GM19372 (cell line): ENCODE results near the gene ULBP3.
"Not testable (repeated sequence)": the region's sequence is repeated elsewhere in the genome, so short reads cannot be mapped to it uniquely, and the experiment has no call there.

ENCODE experiments used
- ATAC-seq: cut with Tn5 transposase; IDR thresholded peaks from one replicate; pipeline ENCODE4 v1.9.1; 2021; ENCODE audit warnings: mild to moderate bottlenecking, low read depth, moderate library complexity; ENCODE audit not compliant: unreplicated experiment

ULBP3 gene

DNA sequence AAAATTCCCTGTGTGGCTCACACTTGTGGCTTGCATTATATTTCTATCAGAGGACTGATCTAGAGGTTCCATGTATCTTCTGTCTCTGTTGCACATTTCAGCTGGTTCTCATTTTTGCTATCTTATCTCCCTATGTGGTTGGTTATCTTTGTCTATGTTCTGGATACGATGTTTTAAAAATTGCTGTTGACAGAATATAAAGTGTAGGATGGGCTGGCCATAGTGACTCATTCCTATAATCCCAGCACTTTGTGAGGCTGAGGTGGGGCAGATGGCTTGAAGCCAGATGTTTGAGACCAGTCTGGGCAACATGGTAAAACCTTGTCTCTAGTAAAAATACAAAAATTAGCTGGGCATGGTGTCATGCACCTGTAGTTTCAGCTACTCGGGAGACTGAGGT, 9.9 kb upstream of the ULBP3 start:
- ATAC-seq, result no peak

DNA sequence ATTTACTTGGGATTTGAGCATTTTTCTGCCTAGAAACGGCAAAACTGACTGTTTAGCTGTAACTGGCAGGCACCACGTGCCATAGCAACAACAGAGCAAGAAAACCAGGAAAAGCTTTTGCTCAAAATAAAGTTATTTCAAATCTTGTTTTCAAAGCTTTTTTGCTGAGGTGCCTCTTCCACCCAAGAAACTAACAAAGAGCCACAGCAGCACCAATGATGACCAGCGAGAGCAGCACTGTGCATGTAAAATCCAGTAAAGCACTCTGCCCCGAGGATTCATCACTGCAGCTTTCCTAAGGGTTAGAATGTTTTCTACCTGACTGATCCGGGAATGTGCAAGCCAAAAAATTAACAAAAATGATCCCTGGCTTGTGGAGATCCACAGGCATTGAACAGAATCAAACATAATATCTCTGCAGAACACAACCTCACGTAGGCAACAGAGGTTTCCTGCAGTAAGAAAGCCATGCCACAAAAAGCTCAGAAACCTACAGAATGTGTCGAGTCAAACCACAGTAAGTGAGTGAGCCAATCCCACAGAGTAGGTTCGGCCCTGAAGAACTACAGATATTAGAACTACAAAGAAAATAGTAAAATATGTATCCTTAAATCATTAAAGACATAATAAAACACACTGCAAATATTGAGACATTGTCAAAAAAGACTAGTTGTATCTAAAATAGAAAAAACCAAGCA, 7.4 kb upstream of the ULBP3 start:
- ATAC-seq, result no peak

DNA sequence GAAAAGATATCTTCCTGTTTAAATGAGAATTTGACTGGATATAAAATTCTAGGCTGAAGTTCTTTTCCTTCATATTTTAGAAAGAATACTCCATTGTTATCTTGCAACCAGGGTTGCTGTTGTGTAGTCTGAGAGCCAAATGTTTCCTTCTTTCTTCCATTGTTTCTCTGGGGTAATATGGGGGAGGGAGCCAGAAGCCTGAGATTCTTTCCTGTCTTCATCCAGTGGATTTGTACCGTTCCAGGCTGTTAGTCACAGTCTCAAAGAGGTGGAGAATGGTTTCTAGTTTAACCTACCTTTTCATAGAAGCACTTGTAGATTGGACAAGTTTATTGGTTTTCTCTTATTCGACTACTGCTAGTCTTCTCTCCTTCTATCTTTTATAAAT, 6.1 kb upstream of the ULBP3 start:
- ATAC-seq, result no peak

DNA sequence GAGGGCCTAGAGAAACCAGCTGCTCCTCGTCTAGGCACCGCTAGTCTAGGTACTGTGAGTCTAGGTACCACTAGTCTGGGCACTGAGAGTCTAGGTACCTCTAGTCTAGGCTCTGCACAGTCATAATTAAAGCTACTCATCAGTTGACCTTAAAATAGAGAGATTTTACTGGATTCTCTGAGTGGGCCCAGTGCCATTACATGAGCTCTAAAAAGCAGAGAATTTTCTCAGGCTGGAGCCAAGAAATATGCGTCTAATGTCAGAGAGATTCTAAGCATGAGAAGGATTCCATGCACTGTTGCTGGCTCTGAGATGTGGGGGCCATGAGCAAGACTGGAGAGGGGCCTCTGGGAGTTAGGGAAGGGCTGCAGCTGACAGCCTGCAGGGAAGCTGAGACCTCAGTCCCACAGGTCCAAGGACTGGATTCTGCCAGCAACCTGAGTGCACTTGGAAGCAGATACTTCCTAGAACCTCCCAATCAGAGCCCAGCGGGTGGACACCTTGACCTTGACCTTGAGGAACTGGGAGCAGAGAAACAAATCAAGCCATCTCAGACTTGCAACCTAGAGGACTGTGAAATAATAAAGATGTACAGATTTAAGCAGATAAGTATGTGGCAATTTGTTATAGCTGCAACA, 5.6 kb upstream of the ULBP3 start:
- ATAC-seq, result not testable (repeated sequence)

DNA sequence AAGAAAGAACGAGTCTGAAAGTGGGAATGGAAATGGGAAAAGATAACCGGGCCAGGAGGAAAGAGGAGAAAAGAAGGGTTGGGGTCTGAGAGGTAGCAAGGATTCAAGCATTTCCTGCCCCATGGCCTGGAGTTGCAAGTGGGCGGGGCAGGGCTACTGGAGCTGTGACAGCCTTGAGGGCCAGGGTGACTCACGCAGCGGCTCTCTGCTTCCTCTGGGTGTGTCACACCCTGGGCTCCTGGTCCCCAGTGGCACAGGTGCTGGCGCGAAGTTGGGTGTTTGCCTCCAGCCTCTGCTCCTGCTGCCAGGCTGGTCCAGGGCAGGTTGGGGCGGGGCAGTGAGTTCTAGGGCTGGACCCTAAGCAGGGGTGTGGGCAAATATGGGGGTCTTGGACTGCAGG, 3.3 kb upstream of the ULBP3 start:
- ATAC-seq, result no peak

DNA sequence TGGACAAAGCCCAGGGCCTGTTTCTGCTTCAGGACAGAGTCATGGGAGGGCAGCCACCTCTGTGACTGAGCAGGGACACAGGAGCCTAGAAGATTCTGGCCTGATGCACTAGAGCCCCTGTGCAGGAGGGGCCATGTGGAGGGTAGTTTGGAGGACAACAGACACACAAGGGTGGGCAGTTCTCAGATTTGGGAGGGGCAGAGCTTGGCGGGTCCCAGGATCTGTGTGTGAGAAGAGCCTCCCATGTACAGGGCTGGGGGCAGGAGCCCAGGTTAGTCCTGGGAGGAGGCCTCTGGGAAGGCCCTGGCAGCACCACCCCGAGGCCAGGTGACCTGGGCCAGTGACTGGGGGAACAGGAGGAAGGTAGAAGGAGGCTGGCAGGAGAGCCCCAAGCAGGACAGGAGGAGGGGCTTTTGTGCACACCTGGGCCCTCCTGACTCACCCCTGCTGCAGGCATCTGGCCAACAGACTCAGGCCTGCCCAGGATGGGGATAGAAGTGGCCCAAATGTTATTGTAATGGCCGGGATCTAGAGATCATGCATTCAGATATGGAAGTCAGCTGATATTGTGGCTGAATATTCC, 1.4 kb upstream of the ULBP3 start:
- ATAC-seq, result no peak

DNA sequence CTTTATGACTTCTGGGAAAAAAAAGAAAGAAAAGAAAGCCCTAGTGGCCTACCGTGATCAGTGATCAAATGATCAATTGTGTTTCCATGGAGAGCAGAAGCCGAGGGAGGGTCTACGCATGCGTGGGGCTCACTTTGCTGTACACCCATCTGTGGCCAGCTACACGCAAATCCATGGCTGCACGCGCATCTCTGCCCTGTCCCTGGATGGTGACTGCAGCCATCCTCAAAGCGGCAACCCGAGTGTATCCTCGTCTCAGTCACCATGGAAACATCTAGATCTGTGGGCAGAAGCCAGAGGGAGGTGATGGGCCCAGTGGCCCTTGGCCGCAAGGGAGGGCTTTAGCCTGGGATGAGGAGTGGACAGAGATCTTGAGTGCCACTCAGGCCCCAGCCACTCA, 785 bp upstream of the ULBP3 start:
- no peak for ATAC-seq

DNA sequence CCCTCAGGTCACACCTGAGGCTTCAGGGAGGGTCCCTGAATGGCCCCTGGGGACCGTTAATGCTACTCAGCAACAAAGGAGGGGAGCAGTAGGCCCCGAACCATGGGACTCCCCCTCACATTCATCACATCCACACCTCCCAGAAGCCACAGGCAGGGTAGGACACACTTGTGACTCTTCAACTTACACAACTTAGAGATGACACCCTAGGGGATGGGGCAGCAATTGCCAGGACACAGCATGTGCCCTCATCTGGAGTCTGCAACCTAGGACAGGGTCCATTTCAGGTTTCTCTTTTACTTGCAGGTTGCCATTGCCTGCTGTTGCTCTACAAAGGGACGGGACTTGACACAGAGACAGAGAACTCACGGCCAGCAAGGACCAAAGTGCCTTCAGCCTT, 770 bp downstream of the ULBP3 start:
- ATAC-seq, result no peak

DNA sequence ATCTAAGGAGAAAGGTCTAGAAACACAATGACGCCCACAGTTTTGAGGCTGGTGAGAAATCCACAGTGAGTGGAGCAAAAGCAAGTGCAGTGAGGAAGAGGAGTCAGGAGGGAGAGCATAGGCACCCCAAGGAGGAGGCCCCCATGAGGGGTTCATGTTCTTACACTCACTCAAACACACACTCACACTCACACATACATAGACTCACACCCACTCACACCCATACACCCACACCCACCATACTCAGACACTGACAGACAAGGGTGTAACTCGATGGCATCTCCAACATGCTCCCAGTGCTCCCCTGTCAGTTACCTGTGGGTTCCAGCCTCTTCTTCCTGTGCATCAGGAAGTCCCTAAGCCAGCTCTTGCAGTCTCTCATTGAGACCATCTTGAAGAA, 3.8 kb downstream of the ULBP3 start:
- ATAC-seq, result no peak

DNA sequence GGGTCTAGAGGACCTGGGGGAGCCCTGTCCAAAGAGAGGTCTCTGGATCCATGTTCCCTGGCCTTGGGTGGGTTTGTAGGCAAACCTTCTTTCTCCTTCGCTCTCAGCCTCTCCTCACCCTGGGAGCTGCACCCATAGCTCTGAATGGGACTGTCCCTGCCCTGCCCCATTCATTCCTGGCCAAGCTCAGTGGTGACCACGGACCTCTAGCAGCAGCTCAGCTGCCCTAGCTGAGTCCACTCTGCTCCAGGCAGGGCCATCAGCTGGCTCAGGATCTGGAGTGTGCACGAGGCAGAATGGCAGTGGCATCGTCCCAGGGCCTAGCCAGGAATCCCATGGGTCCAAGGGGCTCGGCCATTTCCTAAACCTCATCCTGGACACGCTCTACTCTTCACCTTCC, 5.3 kb downstream of the ULBP3 start:
- ATAC-seq, result no peak

DNA sequence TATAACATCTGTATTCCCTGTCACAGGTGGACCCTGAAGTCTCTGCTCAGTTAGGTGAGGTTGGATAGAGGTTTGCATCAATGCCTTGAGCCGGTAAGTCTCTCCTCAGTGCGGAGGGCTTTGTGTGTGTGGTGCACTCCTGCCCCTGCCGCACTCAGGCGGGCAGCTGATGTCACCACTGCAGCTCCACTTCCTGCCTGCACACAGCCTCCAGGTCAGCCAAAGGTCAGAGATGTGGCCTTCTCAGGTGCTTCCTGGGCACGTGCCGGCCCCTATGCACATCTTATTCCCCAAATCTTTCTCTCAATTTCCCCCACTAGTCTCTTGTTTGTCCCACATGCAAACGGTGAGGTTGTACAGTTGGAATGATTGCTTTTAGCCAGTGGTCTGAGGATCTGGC, 8.9 kb downstream of the ULBP3 start:
- ATAC-seq, result not testable (repeated sequence)

DNA sequence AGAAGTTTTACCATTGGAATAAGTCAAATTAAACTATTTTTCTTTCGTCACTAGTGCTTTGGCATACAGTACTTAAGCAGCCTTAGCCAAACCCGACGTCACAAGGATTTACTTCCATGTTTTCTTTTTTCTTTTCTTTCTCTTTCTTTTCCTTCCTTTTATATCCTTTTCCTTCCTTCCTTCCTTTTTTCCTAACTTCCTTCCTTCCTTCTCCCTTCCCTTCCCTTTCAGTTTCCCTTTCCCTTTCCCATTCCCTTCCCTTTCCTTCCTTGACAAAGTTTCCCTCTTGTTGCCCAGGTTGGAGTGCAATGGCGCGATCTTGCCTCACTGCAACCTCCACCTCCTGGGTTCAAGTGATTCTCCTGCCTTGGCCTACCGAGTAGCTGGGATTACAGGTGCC, 9.9 kb downstream of the ULBP3 start:
- no peak for ATAC-seq

DNA sequence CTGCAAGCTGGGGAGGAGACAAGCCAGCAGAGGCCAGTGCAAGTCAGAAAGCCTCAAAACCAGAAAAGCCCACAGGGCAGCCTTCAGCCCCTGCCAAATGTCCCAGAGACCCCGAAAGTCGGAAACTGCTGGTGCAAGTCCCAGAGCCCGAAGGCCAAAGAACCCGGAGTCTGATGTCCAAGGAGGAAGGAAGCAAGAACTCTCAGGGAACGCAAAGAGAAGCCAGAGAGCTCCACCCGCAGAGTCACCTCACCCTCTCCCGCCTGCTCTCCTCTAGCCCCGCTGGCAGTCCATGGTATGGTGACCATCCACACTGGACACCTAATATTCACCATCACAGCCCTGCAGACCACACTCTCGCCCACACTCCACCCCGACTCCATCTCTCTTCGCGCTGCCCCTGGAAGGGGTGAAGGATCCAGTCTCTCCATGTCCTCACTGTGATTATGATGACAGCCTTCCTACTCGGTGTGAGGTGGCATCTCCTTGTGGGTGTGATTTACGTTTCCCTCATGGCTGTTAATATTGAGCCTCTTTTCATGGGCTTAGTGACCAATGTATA, 10.6 kb downstream of the ULBP3 start:
- no peak for ATAC-seq

DNA sequence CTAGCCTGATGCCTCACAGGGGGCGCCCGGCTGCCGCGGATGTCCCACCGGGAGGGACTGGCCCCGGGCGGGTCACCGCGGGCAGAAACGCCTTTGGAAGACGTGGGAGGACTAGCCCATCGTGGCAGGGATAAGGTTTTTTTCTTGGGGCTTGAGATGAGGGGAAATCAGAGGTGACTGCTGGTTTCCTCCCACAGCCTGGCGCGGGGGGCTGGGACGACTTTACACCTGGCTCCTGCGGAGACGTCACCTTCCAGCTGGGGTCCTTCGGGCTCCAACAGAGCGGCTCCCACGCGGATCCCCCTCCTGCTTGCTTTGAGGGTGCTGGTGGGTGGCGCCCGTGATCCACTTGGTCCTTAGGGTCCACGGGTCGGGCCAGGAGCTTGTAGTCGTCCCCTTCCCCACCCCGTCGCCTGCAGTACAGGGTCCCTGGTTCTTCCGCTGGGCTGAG, 11.4 kb downstream of the ULBP3 start:
- no peak for ATAC-seq

DNA sequence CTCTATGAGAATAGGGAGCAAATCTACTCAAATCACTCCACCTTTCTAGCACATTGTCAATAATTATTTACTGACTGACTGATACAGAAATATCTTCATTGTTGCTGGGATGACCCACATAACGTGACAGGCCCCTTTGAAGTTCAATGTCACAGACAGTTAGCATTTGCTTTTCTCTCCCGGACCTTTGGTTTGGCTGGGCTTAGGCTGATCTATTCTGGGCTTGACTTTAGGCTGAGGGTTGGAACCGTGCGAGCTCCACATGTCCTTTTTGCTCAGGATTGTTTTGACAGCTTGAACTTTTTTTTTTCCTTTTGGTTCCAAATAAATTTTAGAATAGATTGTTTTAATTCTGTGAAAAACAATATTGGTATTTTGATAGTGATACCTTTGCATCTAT, 12.0 kb downstream of the ULBP3 start:
- ATAC-seq, result no peak

DNA sequence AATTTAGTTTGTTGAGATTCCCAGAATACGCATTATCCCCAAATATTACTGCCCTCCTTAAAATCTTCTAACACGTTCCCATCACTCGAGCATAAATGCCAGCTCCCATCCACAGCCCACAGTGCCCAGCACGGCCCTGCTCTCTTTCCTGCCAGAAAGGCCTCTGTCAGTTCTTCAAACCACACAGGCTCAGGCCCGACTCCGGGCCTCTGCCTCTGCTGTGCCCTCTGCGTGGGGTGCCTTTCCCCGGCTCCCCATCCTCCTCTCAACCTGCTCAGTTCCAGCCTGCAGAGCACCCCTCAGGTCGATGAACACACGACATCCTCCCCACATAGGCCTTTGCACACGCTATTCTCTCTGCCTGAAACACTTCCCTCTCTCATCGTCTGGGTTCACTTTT, 12.8 kb downstream of the ULBP3 start:
- no peak for ATAC-seq

DNA sequence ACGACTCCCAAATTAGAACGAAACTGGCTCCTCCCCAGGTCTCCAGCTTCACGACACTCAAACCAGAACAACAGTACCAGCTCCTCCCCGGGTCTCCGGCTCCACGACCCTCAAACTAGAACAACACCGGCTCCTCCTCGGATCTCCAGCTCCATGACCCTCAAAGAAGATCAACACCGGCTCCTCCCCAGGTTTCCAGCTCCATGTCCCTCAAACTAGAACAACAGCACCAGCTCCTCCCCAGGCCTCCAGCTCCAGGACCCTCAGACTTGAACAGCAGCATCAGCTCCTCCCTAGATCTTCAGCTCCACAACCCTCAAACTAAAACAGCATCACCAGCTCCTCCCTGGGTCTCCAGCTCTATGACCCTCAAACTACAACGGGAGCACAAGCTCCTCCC, 13.8 kb downstream of the ULBP3 start:
- no peak for ATAC-seq

DNA sequence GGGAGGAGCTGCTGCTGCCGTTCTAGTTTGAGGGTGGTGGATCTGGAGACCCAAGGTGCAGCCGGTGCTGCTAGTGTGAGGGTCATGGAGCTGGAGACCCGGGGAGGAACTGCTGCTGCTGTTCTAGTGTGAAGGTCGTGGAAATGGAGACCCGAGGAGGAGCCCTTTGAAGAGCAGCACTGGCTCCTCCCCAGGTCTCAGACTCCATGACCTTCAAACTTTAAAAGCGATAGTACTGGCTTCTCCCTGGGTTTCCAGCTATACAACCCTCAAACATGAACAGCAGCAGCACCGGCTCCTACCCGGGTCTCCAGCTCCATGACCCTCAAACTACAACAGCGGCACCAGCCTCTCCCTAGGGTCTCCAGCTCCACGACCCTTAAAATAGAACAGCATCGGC, 15.5 kb downstream of the ULBP3 start:
- no peak for ATAC-seq

DNA sequence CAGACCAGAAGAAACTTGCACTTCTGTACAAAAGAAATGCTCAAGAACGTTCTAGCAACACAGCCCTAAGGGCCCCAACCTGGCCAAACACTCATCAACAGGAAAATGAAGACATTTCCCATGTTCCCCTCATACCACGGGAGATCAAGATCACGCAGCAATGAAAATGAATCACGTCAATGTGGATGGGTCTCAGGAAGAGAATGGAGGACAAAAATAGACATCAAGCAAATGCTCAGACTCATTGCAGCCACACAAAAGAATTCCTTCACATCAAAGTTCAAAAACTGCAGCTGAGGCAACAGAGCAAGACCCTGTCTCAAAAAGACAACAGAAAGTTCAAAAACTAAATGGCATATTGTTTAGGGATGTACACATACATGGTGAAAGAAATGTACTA, 18.1 kb downstream of the ULBP3 start:
- ATAC-seq, result no peak

DNA sequence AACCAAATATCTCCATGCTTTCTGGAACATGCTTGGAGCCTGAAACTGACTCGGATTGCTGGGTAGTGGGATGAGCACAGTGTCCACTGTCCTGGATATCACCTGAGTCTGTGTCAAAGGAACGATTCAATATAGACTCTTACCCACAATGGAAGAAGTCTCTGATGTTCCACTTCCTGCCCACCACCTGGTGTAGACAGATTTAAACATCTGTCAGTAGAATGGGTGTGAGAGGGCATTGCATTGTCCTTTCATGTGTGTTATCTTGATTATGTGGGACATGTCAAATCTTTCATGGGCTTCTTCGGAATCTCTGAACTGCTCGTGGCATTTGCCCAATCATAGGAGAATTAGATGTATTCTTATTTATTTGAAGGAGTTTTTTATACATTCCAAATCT, 20.8 kb downstream of the ULBP3 start:
- ATAC-seq, result no peak

DNA sequence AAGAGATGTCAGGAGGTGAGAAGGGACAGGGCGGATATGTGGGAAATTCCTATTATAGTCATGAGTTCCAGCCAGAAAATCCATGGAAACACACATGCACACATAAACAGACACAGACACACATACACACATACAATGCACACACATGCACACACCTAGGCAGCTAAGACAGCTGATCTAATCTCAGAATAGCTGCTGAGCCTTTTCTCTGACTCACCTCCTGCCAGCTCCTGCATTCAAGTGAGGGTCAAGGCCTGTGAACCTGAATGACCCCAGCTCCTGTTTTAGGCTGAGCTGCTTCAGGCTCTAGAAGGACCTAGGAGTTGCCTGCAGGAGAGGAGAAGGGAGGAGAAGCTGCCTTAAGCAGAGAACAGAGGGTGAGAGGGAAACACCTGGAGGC, 22.0 kb downstream of the ULBP3 start:
- ATAC-seq, result no peak

DNA sequence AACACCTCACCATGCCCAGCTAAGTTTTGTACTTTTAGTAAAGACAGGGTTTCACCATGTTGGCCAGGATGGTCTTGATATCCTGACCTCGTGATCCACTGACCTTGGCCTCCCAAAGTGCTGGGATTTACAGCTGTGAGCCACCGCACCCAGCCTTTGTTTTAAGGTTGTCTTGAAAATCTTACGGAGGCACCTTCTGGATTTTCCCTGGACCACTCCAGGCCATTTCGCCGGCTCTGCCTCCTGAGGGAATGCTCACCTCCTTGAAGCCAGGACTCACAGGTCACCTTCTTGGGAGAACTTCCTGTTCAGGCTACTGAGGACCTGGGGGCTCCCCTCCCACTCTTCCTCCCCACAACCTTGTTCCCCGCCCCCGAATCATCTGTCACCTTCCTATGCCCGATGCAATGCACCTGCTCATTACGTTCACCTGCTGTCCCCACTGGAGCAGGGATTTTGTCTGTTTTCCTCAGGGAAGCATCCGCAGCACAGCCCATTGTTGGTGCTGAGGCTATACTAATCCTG, 24.2 kb downstream of the ULBP3 start:
- no peak for ATAC-seq
